ENCODE results near the gene PREX1.
A peak's percentile ranks its signal among the peaks of the same experiment; 100 is the strongest.

Gene PREX1

DNA sequence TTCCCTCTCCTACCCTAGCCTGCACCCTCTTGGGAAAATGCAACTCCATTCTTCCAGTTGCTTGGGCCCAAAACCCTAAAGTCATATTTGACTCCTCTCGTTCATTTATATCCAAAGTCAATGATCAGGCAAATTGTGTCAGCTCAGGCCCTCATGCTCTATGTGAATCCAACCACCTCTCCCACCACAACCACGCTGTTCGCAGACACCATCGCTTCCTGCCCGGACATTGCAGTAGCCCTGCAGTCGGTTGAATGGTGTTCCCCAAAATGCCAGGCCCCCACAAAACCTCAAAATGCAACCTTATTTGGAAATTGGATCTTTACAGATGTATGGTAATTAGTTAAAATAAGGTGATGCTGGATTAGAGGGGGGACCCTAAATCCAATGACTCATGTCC, 98.3 kb downstream of the PREX1 start:
- DNase-seq, result no peak

DNA sequence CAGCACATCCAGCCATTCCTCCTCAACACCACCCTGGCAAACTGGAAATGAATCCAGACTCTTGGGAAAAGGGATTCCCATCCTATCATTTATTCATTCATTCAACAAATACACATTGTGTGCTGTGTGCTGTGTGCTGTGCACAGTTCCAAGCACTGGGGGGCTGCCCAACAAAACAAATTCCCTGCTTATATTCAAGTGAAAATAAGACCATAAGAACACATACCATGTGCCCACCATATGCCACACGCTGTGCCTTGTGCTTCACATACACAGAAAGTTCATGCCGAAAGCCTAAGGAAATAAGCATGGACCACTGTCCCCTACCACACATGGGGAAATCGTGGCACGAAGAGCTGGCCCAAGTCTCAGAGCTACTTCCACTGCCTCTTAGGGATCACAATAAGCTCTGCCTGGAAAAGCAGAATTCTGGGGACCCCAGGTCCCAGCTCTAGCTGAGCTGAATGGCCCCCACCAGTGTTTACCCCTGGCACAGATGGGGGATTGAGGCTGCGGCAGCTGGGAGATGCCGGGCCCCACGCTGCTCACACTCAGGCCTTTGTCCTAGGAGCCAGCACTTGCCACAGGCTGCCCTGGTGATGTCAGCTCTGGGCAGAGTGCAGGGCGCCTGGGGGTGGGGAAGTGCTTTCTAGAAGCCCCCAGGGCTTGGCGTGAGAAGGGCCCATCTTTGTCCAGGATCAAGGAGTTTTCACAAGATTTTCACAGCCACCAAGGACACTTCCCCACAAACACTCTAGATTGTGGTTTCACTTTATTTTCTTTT, 99.6 kb downstream of the PREX1 start:
- DNase-seq, result no peak

DNA sequence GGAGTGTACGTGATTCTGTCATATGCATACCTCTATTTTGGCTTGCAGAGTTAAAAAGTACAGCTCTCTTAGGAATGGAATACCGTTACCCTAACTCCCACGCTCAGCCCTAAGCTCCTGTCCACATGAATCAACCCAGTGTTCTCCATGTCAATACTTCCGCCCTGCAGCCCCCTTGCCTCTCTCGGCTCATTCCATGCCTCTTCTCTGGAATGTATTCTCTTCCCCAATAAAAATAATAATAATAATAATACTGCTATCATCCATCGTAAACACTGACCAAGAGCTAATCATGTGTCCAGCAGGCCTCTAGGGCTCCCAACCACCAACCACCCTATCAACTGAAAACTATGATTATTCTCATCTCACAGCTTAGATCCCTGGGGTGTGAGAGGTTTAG, 100.6 kb downstream of the PREX1 start:
- DNase-seq, result no peak

DNA sequence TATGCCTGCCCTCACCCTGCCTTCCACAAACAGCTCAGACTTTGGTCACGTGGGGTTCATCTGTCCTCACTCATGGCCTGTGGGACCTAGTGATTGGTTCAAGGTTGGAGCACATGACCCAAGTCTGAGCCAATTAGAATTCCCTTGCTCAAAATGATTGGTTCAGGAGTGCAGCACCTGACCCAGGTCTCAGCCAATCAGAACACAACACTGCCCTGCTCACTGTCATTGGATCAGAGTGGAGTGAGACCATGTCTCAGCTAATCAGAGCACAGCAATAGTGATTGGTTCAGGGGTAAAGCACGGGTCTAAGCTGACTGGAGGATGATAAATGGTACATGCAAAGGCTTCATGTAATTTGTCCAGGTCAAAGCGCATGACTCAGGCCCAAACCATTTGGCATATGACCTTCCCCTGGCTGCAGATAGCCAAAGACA, 102.2 kb downstream of the PREX1 start:
- no peak for DNase-seq

DNA sequence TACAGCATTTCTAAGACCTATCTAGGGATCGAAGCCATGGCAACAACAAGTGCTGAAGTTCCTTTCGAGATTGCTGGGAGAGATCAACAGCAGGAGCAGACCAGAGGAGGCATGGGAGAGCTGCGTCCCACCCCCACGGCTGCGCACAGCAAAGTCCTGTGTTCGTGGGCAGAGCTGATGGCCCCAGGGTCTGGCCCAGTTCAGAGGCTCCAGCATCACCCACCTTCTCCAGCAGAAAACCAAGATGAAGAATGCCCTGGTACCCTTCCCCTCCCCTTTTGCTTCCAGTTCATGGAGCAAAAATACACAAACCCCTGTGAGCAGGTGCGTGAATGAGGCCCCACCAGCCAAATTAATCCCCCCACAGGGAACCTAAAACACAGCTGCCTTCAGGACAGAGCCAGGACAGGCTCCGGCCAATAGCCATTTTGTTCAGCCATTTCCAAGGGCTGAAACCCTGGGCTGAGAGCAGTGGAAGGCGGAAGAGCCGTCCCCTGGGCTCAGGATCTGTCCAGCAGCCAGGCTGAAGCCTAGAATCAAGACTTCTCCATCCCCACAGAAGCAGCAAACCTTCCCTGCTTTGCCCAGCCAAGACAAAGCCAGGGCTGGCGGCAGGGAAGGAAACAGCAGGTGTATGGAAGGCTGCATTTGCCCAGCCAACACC, 102.8 kb downstream of the PREX1 start:
- DNase-seq, result no peak

DNA sequence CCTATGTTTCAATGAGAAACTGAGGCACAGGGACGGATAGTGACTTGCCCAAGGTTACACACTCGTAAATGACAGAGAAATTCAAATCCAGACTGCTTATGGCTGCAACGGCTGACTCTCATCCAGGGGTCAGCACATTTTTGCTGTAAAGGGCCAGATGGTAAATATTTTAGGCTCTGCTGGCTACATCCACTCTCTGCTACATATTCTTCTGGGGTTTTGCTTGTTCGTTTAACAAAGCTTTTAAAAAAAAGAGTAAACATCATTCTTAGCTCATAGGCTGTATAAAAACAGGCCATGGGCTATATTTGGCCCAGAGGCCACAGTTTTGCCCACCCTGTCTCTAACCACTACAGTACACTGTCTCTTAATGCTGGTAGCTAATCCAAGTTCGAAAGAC, 103.4 kb downstream of the PREX1 start:
- DNase-seq, result no peak

DNA sequence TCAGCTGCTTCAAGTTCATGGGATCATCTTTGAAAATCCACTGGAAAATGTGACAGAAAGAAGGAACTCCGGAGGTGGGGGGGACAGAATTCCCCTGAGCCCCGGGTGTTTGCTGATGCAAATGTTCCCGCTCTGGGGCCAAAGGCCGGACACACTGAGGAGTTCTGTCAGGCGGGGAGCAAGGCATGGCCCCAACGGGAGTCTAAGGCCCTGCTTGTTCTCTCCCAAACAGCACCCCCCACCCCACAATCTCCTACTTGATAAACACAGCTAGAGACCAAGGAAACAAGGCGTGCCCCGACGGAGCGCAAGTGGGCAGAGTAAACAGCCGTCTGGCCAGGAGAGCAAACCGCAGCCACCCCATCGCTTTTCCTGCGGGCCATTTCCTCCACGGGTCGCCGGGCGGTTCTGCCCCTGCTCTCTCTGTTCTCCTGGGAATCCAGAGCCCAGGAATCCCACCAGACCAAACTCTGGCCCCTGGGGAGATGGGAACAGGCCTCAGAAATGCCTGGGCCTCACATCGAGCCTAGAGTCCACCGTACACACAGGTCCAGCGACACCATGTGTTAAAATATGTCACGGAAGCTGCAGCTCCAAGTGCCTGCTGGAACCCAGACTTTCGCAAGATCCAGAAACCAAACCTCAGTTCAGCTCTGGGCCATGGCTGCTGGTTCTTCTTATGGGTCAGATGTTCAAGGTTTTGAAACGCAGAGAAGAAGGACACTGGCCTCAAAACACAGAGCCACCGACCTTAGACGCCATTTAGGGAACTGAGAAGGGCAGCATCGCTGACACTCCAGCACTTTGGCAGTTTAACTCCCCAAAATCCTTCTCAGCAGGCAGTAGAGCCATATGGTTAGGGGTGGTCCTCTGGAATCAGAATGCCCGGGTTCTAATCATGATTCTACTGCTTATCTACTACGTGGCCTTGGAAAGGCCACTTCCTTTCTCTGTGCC, 104.2 kb downstream of the PREX1 start:
- DNase-seq, result no peak

DNA sequence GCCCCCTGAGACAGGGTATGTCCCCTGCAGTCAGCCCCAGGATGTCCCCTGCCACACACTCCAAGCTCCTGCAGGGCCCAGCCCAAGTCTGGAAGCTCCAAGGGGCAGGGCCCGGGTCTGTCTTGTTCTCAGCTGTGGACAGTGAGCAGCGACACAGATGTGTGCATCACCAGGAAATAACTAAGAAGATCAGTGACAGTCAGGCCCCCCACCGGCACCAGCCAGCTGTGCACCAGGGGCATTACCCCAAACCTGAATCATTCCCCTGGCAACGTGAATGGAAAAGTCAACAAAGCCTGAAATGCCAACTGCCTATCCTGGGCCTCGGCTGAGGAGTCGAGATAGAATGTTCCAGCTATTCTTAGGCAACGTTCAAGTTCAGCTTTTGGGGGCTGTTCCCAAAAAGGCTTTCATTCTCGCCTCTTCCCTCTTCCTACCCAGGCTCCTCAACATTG, 105.0 kb downstream of the PREX1 start:
- DNase-seq, result no peak

DNA sequence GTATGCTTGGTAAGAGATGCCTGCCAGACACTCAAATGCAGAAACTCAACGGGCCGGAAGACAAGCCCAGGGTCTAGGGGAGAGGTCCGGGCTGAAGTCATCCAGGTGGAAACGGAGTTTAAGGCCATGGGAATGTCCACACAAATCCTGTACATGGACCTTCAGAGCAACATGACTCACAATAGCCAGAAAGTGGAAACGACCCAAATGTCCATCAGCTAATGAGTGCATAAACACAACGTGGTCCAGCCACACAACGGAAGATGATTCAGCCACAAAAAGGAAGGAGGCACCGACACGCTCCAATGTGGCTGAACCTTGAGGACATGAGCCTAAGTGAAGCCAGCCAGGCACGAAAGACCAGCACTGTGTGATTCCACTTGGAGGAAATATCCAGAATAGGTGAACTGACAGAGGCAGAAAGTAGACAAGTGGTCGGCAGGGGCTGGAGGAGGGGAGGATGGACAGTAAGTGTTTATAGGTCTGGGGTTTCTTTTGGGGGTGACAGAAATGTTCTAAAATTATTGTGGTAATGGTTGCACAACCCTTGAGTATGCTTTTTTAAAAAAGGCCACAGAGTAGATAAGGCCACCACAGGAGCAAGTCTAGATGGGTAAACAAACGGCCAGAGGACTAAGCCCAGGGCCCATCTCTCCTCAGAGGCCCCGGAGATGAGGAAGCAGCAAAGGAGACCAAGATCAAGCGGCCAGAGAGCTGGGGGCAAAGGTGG, 105.6 kb downstream of the PREX1 start:
- DNase-seq, result no peak

DNA sequence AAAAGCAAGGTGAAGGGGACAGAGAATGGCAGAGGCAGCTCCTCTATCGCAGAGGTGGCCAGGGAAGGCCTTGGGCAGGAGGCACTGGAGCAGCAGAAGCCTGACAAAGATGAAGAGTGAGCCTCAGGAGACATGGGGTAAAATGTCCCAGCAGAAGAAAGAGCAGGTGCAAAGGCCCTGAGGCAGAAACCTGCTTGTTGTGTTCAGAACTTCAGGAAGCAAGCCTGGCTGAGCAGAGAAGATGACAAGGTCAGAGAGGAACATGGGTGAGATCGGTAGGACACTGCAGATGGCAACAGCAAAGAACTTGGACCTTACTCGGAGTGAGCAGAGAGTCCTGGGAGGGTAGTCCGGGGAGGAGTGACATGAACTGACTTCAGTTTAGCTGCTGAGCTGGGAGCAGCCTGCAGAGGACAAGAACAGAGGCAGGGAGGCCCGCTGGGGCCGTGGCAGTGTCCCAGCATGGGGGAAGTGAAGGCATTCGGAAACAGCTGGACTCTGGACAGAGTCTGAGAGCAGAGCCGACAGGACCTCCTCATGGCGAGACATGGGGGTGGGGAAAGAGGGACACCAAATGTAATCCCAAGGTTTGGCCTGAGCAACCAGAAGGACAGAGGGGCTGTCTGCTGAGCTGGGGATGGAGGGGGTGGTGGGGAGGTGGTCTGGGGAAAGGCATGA, 106.3 kb downstream of the PREX1 start:
- no peak for DNase-seq

DNA sequence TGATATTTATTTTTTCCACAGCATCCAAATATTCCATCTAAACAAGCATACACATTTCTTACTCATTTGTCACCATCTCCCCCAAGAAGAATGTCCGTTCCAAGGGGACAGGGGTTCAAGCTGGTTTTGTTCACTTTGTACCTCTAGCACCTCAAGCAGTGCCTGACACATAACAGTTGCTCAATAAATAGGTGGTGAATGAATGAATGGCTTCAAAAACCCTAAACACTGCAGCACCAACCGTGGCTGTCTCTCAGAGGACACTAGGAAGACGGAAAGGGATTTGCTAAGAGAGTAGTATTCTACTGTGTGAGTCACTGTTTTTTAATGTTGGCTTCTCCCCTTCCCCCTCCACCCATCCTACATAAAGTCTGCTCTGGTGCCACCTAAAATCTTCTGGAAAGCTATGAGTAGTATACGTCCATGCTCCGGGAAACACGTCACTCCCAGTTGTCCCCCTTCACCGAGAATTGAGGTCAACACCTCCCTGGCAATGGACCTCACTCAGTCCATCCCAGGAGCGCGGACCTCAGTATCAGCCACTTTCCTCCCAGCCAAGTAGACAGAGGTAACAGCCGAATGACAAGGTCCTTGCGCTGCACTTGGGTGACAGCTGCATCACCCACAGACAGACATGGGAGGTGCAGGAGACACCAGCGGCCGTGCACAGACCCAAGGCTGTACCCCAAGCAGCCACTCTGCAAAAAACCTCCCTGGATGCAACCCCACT, 107.4 kb downstream of the PREX1 start:
- DNase-seq, result no peak

DNA sequence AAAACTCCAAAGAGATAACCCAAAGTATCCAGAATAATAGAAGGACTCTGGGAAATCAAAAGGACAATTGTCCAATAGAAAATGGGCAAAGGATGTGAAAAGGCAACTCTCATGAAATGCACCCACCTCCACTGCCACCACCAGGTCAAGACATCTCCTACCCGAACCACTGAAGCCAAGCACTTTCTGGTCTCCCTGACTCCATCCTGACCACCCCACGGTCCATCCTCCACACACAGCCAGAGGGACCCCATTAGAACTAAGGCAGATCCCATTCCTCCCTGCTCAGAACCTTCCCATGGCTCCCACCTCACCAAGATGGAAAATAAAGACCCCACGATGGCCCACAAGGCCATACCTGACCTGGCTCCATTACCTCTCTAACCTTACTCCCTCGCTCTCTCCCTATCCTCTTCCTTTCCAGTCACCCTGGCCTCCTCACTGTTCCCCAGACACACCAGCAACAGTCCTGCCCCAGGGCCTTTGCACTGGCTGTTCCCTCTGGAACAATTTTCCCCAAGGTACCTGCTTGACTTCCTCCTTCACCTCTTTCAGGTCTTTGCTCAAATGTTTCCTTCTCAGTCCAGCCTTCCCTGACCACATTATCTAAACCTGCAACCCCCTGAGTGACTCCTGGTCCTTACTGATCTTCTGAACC, 108.1 kb downstream of the PREX1 start:
- DNase-seq, result no peak

DNA sequence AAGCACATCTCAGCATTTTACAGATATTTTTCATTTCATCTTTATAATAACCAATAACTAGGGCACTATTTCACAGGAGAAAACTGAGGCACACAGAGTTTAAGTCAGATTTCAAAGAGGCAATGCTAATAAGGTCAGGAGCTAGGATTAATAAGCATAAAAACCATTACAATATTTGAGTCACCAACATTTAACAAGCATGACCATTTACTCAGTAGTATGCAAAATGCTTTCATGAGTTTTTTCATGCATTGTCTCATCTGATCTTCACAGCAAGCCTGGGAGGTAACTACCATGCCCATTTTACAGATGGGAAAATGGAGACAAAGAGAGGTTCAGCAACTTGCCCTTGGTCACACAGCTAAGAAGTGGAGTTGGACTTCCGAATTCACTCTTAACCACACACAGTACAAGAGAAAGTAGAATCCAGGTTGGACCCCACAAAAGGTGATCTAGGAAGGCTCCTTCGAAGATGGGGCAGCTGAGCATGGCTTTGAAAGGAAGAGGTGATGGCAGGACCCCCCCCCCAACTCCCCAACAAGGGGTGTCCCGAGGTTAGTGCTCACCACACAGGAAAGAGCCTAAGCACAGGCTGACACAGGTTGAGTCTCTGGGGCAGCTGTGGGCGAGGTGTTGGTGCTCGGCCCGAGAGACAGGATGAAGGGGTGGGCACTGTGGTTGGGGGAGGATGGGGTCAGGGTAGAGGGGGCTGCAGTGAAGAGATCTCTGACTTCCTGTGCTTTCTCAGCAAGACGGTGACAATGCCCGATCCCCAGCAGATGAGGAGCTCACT, 108.8 kb downstream of the PREX1 start:
- no peak for DNase-seq

DNA sequence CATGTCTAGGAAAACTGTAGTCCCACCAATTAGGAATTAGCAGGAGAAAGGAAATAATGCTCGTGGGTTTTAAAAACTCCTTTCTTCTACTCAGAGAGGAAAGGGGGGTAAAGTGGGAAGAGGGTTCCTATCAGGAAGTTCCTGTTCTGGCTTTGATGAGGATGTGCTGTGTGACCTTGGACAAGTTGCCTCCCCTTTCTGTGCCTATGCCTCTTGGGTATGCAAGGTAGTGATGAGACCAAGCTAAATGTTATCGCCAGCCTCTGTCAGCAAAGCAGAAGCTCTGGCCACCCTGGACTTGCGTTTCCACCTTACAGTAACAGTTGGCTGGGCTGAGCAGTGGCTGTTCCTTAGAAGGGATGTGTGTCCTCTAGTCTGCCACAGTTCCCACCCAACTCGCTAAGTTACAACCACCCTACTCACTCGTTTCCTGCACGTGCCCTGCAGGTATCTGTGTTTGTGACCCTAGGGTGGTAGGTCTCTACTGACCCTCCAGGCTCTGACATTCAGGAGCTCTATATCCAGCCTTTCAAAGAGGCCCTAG, 110.0 kb downstream of the PREX1 start:
- no peak for DNase-seq

DNA sequence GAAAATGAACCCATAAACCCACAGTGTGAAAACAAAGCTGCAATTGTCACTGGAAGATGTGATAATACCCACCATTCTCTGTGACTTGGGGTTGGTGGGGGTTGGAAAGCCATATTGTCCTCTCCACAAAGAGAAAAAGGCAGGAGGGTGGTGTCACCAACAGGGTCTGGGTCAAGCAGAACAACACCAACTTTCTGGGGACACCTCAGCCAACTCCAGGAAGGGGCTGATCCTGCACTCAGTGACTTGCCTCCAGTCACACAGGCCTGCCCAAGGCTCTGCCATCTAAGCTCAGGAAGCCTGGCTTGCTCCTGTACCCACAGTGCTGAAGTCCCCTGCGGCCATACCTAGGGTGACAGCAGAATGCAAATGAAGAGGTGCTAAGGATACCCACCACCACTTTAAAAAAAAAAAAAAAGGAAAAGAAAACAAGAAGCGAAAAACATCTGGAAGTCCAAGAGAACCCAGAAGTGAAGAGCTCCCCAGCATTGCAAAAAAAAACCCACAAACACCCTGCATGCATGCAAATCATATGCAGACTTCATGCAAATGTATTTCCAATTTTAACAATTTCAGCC, 110.6 kb downstream of the PREX1 start:
- DNase-seq, result no peak

DNA sequence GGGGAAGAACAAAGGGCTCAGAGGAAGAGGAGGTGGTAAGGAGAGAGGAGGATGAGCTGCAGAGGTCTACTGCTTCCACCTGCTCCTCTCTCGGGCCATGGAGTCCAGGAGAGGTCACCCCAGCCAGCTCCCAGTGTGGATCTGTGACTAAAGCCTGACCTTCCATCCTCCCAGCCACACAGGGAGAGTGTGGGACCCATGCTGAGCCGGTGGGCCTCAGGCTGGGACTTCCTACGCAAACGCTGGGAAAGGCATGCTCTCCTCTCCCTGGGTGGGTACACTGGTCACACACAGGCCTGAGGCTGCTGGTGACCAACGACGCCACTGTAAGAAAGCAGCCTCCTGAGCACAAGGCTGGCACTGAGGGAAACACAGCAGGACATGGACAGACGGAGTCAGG, 111.3 kb downstream of the PREX1 start:
- no peak for DNase-seq

DNA sequence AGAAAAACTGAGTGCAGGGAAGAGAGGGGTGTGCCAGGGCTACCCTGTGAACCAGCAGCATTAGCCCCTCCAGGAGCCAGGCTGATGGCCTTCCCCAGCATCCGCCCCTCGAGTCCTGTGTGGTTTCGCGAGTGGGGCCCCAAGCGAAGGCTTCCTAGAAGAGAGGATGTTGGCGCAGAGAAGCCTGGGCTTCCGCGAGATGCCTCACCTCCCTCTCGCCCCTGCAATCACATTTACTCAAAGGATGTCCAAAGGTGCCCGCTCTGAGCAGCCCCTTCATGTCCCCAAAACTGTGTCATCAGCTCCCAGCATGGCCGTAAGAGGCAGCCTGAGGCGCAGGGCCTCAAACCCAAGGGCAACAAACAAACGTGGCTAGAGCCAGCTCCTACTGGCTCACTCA, 111.7 kb downstream of the PREX1 start:
- DNase-seq, result peak; percentile 28

DNA sequence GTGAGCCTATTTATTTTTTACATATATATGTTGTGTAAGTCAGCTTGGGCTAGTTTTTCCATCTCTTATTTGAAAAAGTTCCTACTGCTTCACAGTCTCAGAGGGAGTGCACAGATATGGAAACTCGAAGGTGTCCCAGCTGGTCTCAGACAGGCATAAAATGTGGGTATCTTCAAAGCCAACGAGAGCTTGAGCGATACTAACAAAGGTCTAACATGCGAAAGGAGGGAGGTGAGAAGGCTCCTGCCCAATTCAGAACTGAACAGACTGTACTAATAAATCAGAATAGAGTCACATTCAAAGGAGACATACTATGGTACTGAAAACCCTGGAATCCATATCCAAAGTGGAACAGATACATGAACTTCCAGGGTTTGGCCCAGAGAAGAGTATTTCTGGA, 113.0 kb downstream of the PREX1 start:
- no peak for DNase-seq

All from activated naive CD4-positive, alpha-beta T cell treated with anti-CD3 and anti-CD28 coated beads, Interleukin-2, amount 50 U/mL, for 16 hours (primary cell).